Astrocyte of the cerebellum (primary cell): ENCODE data around the gene CGB7.
"Not testable (repeated sequence)": the region's sequence is repeated elsewhere in the genome, so short reads cannot be mapped to it uniquely, and the experiment has no call there.

Source experiments
- DNase-seq: peaks from one replicate; pipeline ENCODE4 v3.0.0-alpha.2; 2011; ENCODE audit warnings: low read depth
- H3K4me3 ChIP-seq: 2 replicates; pipeline ENCODE4 v1.5.1; 2011; ENCODE audit warnings: mild to moderate bottlenecking, low read depth, low read length, moderate library complexity
- CTCF ChIP-seq: IDR thresholded peaks from 2 replicates; pipeline ENCODE4 v1.5.1; 2012; ENCODE audit warnings: low read length, low read depth, moderate library complexity, mild to moderate bottlenecking; ENCODE audit errors: missing control alignments
- in situ Hi-C: cut with HindIII; loops from 2 replicates; pipeline ENCODE4 v1.10.0; 2017; ENCODE audit warnings: low sequenced_read_pairs

CGB7 gene

DNA sequence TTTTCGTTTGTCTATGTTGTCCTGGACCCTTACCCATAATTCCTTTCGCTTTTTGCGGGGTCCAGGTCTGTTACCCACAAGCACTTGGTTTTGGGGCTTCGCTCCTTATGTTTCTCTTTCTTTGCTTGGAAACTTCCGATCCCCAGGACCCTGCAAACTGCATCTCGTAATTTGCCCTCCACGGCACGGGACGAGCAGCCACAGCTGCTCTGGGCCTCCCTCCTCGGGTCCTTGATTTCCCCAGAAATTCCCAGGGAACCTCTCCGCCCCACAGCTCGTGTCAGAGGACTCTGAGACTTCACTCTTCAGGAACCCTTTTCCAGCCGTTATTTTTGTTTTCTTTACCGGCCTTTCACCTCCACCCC lies 28.3 kb upstream of the CGB7 start:
- peak overlapping the region; percentile 99 for H3K4me3 ChIP-seq
- no peak for TF ChIP-seq CTCF
- no peak for DNase-seq
- in situ Hi-C loops = no loop called here

GRCh38 chr19:49085020-49085867 lies 27.7 kb upstream of the CGB7 start, which contains the start of gene SNRNP70:
SNRNP70 (plus strand) TSS chr19:49085451; CDS start chr19:49086415, 964 bp downstream.
- H3K4me3 ChIP-seq = peak within 1 kb of the TSS; percentile 99
- in situ Hi-C loops = no loop called here
- peak; percentile 98 for DNase-seq
- TF ChIP-seq CTCF = no peak

- in situ Hi-C loops = no loop called here
- DNase-seq = no peak
- no peak for TF ChIP-seq CTCF
- H3K4me3 ChIP-seq = peak overlapping the region; percentile 99
These were observed 26.9 kb upstream of the CGB7 start for GRCh38 chr19:49084206-49085019.

- no peak overlapping the region for H3K4me3 ChIP-seq
- TF ChIP-seq CTCF = no peak
- DNase-seq = no peak
- in situ Hi-C loops = no loop called here
These were observed 23.7 kb upstream of the CGB7 start for GRCh38 chr19:49081273-49081672.

DNA sequence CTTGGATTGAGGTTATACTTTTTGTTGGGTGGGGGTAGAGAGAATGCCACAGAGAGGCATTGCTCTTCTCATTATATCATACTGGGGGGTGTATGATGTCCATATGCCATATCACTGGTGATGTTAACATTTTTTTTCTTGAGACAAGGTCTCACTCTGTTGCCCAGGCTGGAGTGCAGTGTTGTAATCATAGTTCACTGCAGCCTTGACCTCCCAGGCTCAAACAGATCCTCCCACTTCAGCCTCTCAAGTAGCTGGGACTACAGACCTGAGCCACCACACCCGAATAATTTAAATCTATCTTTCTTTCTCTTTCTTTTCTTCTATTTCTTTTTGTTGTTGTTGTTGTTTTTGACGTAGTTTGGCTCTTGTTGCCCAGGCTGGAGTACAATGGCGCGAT lies 22.8 kb upstream of the CGB7 start:
- in situ Hi-C loops = no loop called here
- no peak for DNase-seq
- H3K4me3 ChIP-seq = no peak overlapping the region
- no peak for TF ChIP-seq CTCF

GRCh38 chr19:49074869-49075268 lies 17.3 kb upstream of the CGB7 start:
- TF ChIP-seq CTCF = peak; percentile 66
- DNase-seq, in situ Hi-C loops, H3K4me3 ChIP-seq: not testable (repeated sequence)
